Right lobe of liver (tissue), 6 donors: Measurements from ENCODE around the gene DPP6. TPM values are rescaled to one million over a fixed set of nuclear protein-coding genes. Genes with fewer than 3 reads are reported as not detected.
A peak's percentile ranks its signal among the peaks of the same experiment; 100 is the strongest.
"Not testable (repeated sequence)": the region's sequence is repeated elsewhere in the genome, so short reads cannot be mapped to it uniquely, and the experiment has no call there.

Source experiments
- ATAC-seq, 4 donors: fragments of 200-7000 bp; cut with Tn5 transposase; one replicate each; pipeline ENCODE4 v1.9.1; 2020; ENCODE audit warnings: mild to moderate bottlenecking in 4 of 4, moderate library complexity in 4 of 4
- DNase-seq, 3 donors: peaks; one replicate each; pipeline ENCODE4 v3.0.0-alpha.2; 2020
- H3K27ac ChIP-seq, 3 donors: fragments of 200-600 bp; one replicate each; pipeline ENCODE4 v1.8.0; 2022
- H3K27me3 ChIP-seq, 2 donors: fragments of 200-600 bp; one replicate each; pipeline ENCODE4 v1.8.0; 2022
- H3K36me3 ChIP-seq, 4 donors: fragments of 200-600 bp; sonication (generic) in 1 of 4; one replicate each; pipeline versions ENCODE4 v1.5.1 to v1.8.0; 2017 to 2022; ENCODE audit warnings: control low read depth in 1 of 4
- H3K4me1 ChIP-seq, 4 donors: fragments of 200-600 bp; sonication (generic) in 1 of 4; one replicate each; pipeline versions ENCODE4 v1.5.1 to v1.8.0; 2017 to 2022; ENCODE audit warnings: control low read depth in 1 of 4
- H3K4me3 ChIP-seq, 3 donors: fragments of 200-600 bp; one replicate each; pipeline ENCODE4 v1.8.0; 2022
- H3K9me3 ChIP-seq, 4 donors: fragments of 200-600 bp; sonication (generic) in 1 of 4; one replicate each; pipeline versions ENCODE4 v1.5.1 to v1.8.0; 2017 to 2022; ENCODE audit warnings: control low read depth in 1 of 4
- CTCF ChIP-seq, 4 donors: fragments of 200-600 bp in 3 of 4; fragments of 450-650 bp in 1 of 4; IDR thresholded peaks; one replicate each; pipeline versions ENCODE4 v1.5.1 to v1.8.0; 2016 to 2022; ENCODE audit warnings: antibody characterized with exemption in 4 of 4, mild to moderate bottlenecking in 2 of 4
- POLR2A ChIP-seq: fragments of 450-650 bp; IDR thresholded peaks from one replicate; pipeline ENCODE4 v1.6.1; 2017; ENCODE audit warnings: antibody characterized with exemption, mild to moderate bottlenecking
- WGBS: methylation state at CpG from one replicate; pipeline ENCODE4 v1.1.6; 2018; ENCODE audit warnings: low coverage, low lambda C conversion rate; ENCODE audit not compliant: insufficient coverage; ENCODE audit errors: missing lambda C conversion rate; 5-methylcytosine and 5-hydroxymethylcytosine counted together
- intact Hi-C, 2 donors: fragments of 100-400 bp; cut with DNase I; formaldehyde crosslinking; loops; one replicate each; pipeline versions ENCODE4 v1.11.2 to v1.14.1; 2022
- total RNA-seq, 6 experiments: library from RNA; depleted of rRNA in 2 of 6; stranded (reverse); fragments of >200 nt in 2 of 6; fragmentation: NEBNext Ultra II Directional in 3 of 6; extraction: Animal tissue kit (Norgen Biotek cat#: 25700) in 3 of 6; gene quantifications; one replicate each; pipeline versions ENCODE4 v1.1.0 to v1.2.4, GENCODE V29; 2016 to 2023
- donor health status: DM: no; HTN: yes; CAD: no.
- donor health status: DM: no; HTN: no; CAD: no.
- donor health status: DM: no; HTN: no; CAD: no.
- donor health status: DM: no; HTN: yes; CAD: no.
- donor health status: DM: no; HTN: yes; CAD: no.

The DPP6 gene
- total RNA-seq, 6 experiments from 2014 or later: not detected

GRCh38 chr7:154929006-154929726 is 877.0 kb downstream of the DPP6 start:
- peak overlapping the region; percentile 47 to 71 (median 70) for H3K4me3 ChIP-seq
- H3K4me1 ChIP-seq: peaks cover 0 to 7% (median 0%) of the 10 kb centered on the region in 4 donors
- intact Hi-C loops: no loop called here
- DNase-seq: peak in 2 of 3 donors; percentile 51 to 64
- H3K27ac ChIP-seq: peak overlapping the region; percentile 88 to 98 (median 91)
- H3K36me3 ChIP-seq: no peaks in the 10 kb centered on the region
- no peaks in the 10 kb centered on the region for H3K27me3 ChIP-seq
- H3K9me3 ChIP-seq: no peaks in the 10 kb centered on the region
- WGBS: 33% methylated on average over 8 of the region's 9 CpGs
- peak; percentile 39 to 68 (median 62) for ATAC-seq
- TF ChIP-seq CTCF (IDR thresholded peaks at IDR 0.05): no peak
- no peak for TF ChIP-seq POLR2A

GRCh38 chr7:154931906-154932305 is 879.7 kb downstream of the DPP6 start:
- intact Hi-C loops: loop anchor here in 1 of 2 donors (10.0 kb wide), 1 partner anchor 63 kb away; no protein-coding TSS in a partner anchor
- peaks cover 0 to 7% (median 0%) of the 10 kb centered on the region in 4 donors for H3K4me1 ChIP-seq
- H3K4me3 ChIP-seq: no peak overlapping the region
- H3K9me3 ChIP-seq: no peaks in the 10 kb centered on the region
- H3K36me3 ChIP-seq: no peaks in the 10 kb centered on the region
- 85% methylated on average over 2 of the region's 2 CpGs for WGBS
- TF ChIP-seq CTCF (IDR thresholded peaks at IDR 0.05) (no peak), POLR2A (no peak)
- DNase-seq (no peak), ATAC-seq (no peak)
- H3K27me3 ChIP-seq: no peaks in the 10 kb centered on the region
- H3K27ac ChIP-seq: no peak overlapping the region

GRCh38 chr7:154934353-154934952 is 882.3 kb downstream of the DPP6 start:
- not testable (repeated sequence) for H3K4me3 ChIP-seq, ATAC-seq, DNase-seq, H3K27me3 ChIP-seq, H3K36me3 ChIP-seq, H3K9me3 ChIP-seq, H3K4me1 ChIP-seq, H3K27ac ChIP-seq
- intact Hi-C loops: loop anchor here in 1 of 2 donors (10.0 kb wide), 1 partner anchor 60 kb away; no protein-coding TSS in a partner anchor
- 96% methylated on average over 2 of the region's 5 CpGs for WGBS

GRCh38 chr7:154937837-154938236 is 885.6 kb downstream of the DPP6 start:
- no peaks in the 10 kb centered on the region for H3K4me1 ChIP-seq
- intact Hi-C loops: loop anchor here in 1 of 2 donors (10.0 kb wide), 1 partner anchor 57 kb away; no protein-coding TSS in a partner anchor
- ATAC-seq (no peak), DNase-seq (no peak)
- H3K9me3 ChIP-seq: no peaks in the 10 kb centered on the region
- H3K27me3 ChIP-seq: no peaks in the 10 kb centered on the region
- no peak overlapping the region for H3K4me3 ChIP-seq
- H3K27ac ChIP-seq: no peak overlapping the region
- WGBS: 55% methylated on average over 1 of the region's 1 CpG
- TF ChIP-seq CTCF (IDR thresholded peaks at IDR 0.05): no peak
- no peak for TF ChIP-seq POLR2A
- peaks cover 0 to 7% (median 0%) of the 10 kb centered on the region in 4 donors for H3K36me3 ChIP-seq

GRCh38 chr7:154942691-154943090 is 890.5 kb downstream of the DPP6 start:
- H3K27me3 ChIP-seq: no peaks in the 10 kb centered on the region
- intact Hi-C loops: no loop called here
- WGBS: 91% methylated on average over 2 of the region's 2 CpGs
- H3K36me3 ChIP-seq: peaks cover 0 to 47% (median 20%) of the 10 kb centered on the region in 4 donors
- H3K4me1 ChIP-seq: no peaks in the 10 kb centered on the region
- no peak for TF ChIP-seq CTCF (IDR thresholded peaks at IDR 0.05)
- TF ChIP-seq POLR2A: no peak
- no peak overlapping the region for H3K27ac ChIP-seq
- no peak for DNase-seq
- H3K4me3 ChIP-seq: no peak overlapping the region
- no peaks in the 10 kb centered on the region for H3K9me3 ChIP-seq
- no peak for ATAC-seq
